ENCODE results near the gene PDE9A. TPM values are rescaled to one million over a fixed set of nuclear protein-coding genes. Genes with fewer than 3 reads are reported as not detected.

PDE9A gene
- total RNA-seq, 1 experiment from 2014 or later: 44.8 TPM

- H3K27me3 Mint-ChIP-seq (ENCODE audit: low read depth): peaks cover 13% of the 10 kb centered on the region
- ChIA-PET POLR2A (interaction anchor here (1.2 kb wide), 1 partner anchor 11 kb away, joined by 3 read pairs; no protein-coding TSS in a partner anchor), CTCF (interaction anchor here (0.6 to 2.5 kb wide), 5 partner anchors 9 to 534 kb away, joined by 4 to 34 read pairs (median 6); partner anchors contain the start of gene PDE9A)
- TF ChIP-seq ZBTB21 (CRISPR knock-in tag; IDR thresholded peaks at IDR 0.05; ENCODE audit: borderline replicate concordance) (no peak), ZNF121 (CRISPR knock-in tag; IDR thresholded peaks at IDR 0.05) (0 out of 2 replicates have a peak, but pooled peaks have one; percentile 18)
- ATAC-seq (peak; percentile 71), DNase-seq (ENCODE audit: low spot score) (no peak)
- H3K27ac Mint-ChIP-seq: no peak overlapping the region
- no peak overlapping the region for H3K4me3 Mint-ChIP-seq
- H3K9me3 Mint-ChIP-seq: no peaks in the 10 kb centered on the region
- no peaks in the 10 kb centered on the region for H3K36me3 Mint-ChIP-seq
- H3K4me1 Mint-ChIP-seq: peaks cover 31% of the 10 kb centered on the region
These were observed 11.9 kb upstream of the PDE9A start for GRCh38 chr21:42641311-42642218.

GRCh38 chr21:42642219-42642745 lies 11.1 kb upstream of the PDE9A start:
- ATAC-seq (no peak), DNase-seq (ENCODE audit: low spot score) (no peak)
- Mint-ChIP-seq H3K9me3 (no peaks in the 10 kb centered on the region), H3K27ac (no peak overlapping the region), H3K36me3 (no peaks in the 10 kb centered on the region), H3K4me3 (no peak overlapping the region), H3K27me3 (ENCODE audit: low read depth) (peaks cover 13% of the 10 kb centered on the region), H3K4me1 (peaks cover 31% of the 10 kb centered on the region)
- POLR2A ChIA-PET: interaction anchor here (1.2 kb wide), 1 partner anchor 10 kb away, joined by 3 read pairs; no protein-coding TSS in a partner anchor
- CTCF ChIA-PET: interaction anchor here (2.5 kb wide), 1 partner anchor 12 kb away, joined by 34 read pairs; the partner anchor contains the start of gene PDE9A
- TF ChIP-seq JUN (CRISPR knock-in tag; IDR thresholded peaks at IDR 0.05): no peak
- no peak for TF ChIP-seq TCF7 (CRISPR knock-in tag; IDR thresholded peaks at IDR 0.05; ENCODE audit: low read depth)
- TF ChIP-seq TEAD4 (CRISPR knock-in tag; IDR thresholded peaks at IDR 0.05): no peak
- no peak for TF ChIP-seq GRHL2 (CRISPR knock-in tag; IDR thresholded peaks at IDR 0.05; ENCODE audit: insufficient replicate concordance, severe bottlenecking)
- no peak for TF ChIP-seq ZNF317 (CRISPR knock-in tag; IDR thresholded peaks at IDR 0.05; ENCODE audit: borderline replicate concordance, low read depth)
- TF ChIP-seq GTF2I (CRISPR knock-in tag; conservative IDR thresholded peaks at IDR 0.05): no peak
- TF ChIP-seq ATF2 (CRISPR knock-in tag; IDR thresholded peaks at IDR 0.05; ENCODE audit: borderline replicate concordance, low read depth): no peak
- TF ChIP-seq ARID4B (CRISPR knock-in tag; IDR thresholded peaks at IDR 0.05; ENCODE audit: borderline replicate concordance): no peak
- TF ChIP-seq MXD4 (CRISPR knock-in tag; IDR thresholded peaks at IDR 0.05; ENCODE audit: borderline replicate concordance): no peak
- no peak for TF ChIP-seq MAX (CRISPR knock-in tag; IDR thresholded peaks at IDR 0.05)
- no peak for TF ChIP-seq CTCF (IDR thresholded peaks at IDR 0.05)
- TF ChIP-seq TEAD1 (CRISPR knock-in tag; IDR thresholded peaks at IDR 0.05): no peak
- TF ChIP-seq HMGA2 (CRISPR knock-in tag; IDR thresholded peaks at IDR 0.05): no peak
- no peak for TF ChIP-seq USF2 (CRISPR knock-in tag; IDR thresholded peaks at IDR 0.05)
- no peak for TF ChIP-seq ZNF512 (CRISPR knock-in tag; IDR thresholded peaks at IDR 0.05; ENCODE audit: borderline replicate concordance)
- TF ChIP-seq ELF4 (CRISPR knock-in tag; IDR thresholded peaks at IDR 0.05; ENCODE audit: low read depth): no peak
- TF ChIP-seq ATF1 (CRISPR knock-in tag; IDR thresholded peaks at IDR 0.05): no peak
- no peak for TF ChIP-seq NFE2L1 (CRISPR knock-in tag; IDR thresholded peaks at IDR 0.05)
- no peak for TF ChIP-seq ZMAT4 (CRISPR knock-in tag; IDR thresholded peaks at IDR 0.05)

Measured in WTC11 (cell line).